D721Med (cell line): ENCODE results near the gene TMEM174.

Experiments
- DNase-seq: peaks from one replicate; pipeline ENCODE4 v3.0.0; 2011; ENCODE audit warnings: low spot score; ENCODE audit not compliant: insufficient read length
- FAIRE-seq: peaks from 2 replicates; lab custom pipeline; 2011; peaks lifted over from hg19 to GRCh38; lab: Jason Lieb, UNC
- TF ChIP-seq, protein P1 (sequence below): IDR thresholded peaks from 2 replicates; pipeline ENCODE4 v1.5.1; 2012; ENCODE audit warnings: mild to moderate bottlenecking, control low read depth; ENCODE audit not compliant: insufficient read depth; ENCODE audit errors: missing control alignments

TMEM174 gene

DNA sequence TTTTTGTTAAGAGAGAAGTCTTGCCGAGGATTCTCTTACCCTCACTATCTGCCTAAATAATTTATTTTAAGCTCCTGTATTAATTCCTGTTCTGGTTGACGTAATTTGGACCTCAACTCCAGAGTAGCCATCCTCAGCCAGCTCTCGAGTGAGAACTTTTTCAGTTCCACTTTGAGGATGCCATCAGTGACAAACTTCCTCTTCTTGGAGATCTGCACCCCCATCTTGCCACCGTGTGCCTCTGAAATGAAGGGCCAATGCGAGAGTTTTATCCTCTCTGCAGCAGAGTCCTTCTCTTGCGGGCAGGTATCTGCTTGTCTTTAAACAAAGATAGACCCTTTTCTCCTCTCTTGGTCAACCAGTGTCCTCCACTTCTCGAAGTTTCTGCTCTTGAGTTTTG is 19.5 kb upstream of the TMEM174 start:
- DNase-seq (no peak), FAIRE-seq (no peak)
- TF ChIP-seq, protein P1, sequence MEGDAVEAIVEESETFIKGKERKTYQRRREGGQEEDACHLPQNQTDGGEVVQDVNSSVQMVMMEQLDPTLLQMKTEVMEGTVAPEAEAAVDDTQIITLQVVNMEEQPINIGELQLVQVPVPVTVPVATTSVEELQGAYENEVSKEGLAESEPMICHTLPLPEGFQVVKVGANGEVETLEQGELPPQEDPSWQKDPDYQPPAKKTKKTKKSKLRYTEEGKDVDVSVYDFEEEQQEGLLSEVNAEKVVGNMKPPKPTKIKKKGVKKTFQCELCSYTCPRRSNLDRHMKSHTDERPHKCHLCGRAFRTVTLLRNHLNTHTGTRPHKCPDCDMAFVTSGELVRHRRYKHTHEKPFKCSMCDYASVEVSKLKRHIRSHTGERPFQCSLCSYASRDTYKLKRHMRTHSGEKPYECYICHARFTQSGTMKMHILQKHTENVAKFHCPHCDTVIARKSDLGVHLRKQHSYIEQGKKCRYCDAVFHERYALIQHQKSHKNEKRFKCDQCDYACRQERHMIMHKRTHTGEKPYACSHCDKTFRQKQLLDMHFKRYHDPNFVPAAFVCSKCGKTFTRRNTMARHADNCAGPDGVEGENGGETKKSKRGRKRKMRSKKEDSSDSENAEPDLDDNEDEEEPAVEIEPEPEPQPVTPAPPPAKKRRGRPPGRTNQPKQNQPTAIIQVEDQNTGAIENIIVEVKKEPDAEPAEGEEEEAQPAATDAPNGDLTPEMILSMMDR, result no peak

GRCh38 chr5:73154208-73155006 is 18.6 kb upstream of the TMEM174 start:
- DNase-seq (no peak), FAIRE-seq (no peak)
- TF ChIP-seq, protein P1, result no peak

GRCh38 chr5:73155271-73156222 is 17.4 kb upstream of the TMEM174 start:
- TF ChIP-seq, protein P1, result no peak
- DNase-seq (no peak), FAIRE-seq (no peak)

DNA sequence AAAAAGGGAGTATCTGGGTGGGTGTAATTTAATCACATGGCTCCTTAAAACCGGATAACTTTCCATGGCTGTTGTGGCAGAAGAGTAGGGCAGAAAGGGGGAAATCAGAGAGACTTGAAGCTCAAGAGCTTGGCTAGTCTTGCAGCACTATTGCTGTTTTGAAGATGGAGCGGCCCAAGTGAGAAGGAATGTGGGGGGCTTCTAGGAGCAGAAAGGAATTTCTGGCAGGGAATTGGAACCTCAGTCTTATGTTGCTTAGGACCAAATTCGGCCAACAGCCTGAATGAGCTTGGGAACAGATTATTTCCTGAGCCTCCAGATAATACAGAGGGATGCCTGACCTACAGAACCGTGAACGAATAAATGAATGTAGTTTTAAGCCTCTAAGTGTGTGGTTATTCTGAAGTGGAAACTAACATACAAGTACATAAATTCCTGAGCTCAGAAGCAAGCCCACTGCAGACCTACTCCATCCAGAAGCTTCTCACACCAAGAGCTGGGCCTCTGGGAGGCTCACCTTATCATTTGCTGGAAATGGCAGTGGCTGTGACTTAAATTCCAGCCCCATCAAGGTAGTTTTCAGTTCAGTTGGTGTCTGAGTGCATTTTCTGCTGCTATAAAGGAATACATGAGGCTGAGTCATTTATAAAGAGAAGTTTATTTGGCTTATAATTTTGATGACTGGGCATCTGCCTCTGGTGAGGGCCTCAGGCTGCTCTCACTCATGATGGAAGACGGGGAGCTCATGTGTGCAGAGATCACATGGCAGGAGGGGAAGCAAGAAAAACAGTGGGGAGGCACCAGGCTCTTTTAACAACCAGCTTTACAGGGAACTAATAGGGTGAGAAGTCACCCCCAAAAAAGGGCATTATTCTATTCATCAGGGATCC is 15.3 kb upstream of the TMEM174 start:
- no peak for DNase-seq
- FAIRE-seq, result no peak
- TF ChIP-seq, protein P1, result no peak

GRCh38 chr5:73158313-73158712 is 14.7 kb upstream of the TMEM174 start:
- FAIRE-seq (no peak), DNase-seq (no peak)
- TF ChIP-seq, protein P1, result no peak

DNA sequence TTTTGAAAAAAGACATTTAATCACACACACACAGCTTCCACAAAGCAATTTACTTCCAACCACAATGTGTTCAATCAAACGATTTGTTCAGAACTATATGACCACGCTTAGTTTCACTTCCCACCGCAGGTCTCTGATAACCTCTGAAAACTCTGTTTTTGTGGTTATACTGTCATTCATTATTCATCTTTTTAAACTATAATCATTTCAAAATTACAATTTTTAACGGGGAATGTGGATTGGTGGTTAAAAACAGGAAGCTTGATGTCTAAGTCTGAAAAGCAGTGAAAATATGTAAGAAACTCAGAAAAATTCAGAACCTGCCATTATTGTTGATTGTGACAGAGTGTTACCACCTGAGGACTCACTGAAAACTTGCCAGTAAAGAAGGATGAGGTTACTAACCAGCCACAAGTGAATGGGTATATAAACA is 12.7 kb upstream of the TMEM174 start:
- FAIRE-seq (no peak), DNase-seq (no peak)
- TF ChIP-seq, protein P1, result no peak
